CD4-positive, alpha-beta memory T cell (primary cell): ENCODE results near the gene JAKMIP2. TPM values are rescaled to one million over a fixed set of nuclear protein-coding genes. Genes with fewer than 3 reads are reported as not detected.

Experiments
- CTCF ChIA-PET: fragments of 350-600 bp; sonication (Branson Sonifier 250); formaldehyde crosslinking; loops from one replicate; lab custom pipeline; 2021; ENCODE audit warnings: inconsistent platforms; ENCODE audit not compliant: partially characterized antibody; lab: Charles Lee
- POLR2A ChIA-PET: fragments of 350-600 bp; sonication (Branson Sonifier 250); formaldehyde crosslinking; loops from one replicate; lab custom pipeline; 2021; ENCODE audit not compliant: partially characterized antibody; lab: Charles Lee
- DNase-seq, 5 donors: peaks; one replicate each; pipeline versions ENCODE4 v3.0.0 to v3.0.0-alpha.2; 2020 to 2022; ENCODE audit warnings: mixed read lengths in 1 of 5
- H3K27ac ChIP-seq: one replicate; pipeline ENCODE4 v1.7.0; 2013; ENCODE audit warnings: low read depth, low read length
- H3K27me3 ChIP-seq: 2 replicates; pipeline ENCODE4 v1.7.0; 2013; ENCODE audit warnings: mild to moderate bottlenecking, low read length, moderate library complexity; ENCODE audit not compliant: insufficient read depth
- H3K36me3 ChIP-seq: 2 replicates; pipeline ENCODE4 v1.7.0; 2013; ENCODE audit warnings: mild to moderate bottlenecking, low read length, moderate library complexity; ENCODE audit not compliant: insufficient read depth
- H3K4me1 ChIP-seq: 2 replicates; pipeline ENCODE4 v1.7.0; 2013; ENCODE audit warnings: mild to moderate bottlenecking, low read length, moderate library complexity; ENCODE audit not compliant: insufficient read depth
- H3K4me3 ChIP-seq, 2 donors: one replicate each; pipeline ENCODE4 v1.7.0; 2013; ENCODE audit warnings: low read length in 2 of 2, mild to moderate bottlenecking in 1 of 2
- H3K9me3 ChIP-seq, 2 donors: one replicate each; pipeline ENCODE4 v1.7.0; 2013; ENCODE audit warnings: low read length in 2 of 2, control low read depth in 1 of 2; ENCODE audit not compliant: control insufficient read depth in 1 of 2
- H3K27ac Mint-ChIP-seq, 7 donors: one replicate each; pipeline ENCODE4 v1.8.0; 2020 to 2021; ENCODE audit warnings: mixed read lengths in 7 of 7, mild to moderate bottlenecking in 6 of 7, inconsistent platforms in 3 of 7, moderate library complexity in 3 of 7
- H3K27me3 Mint-ChIP-seq, 2 donors: one replicate each; pipeline ENCODE4 v1.8.0; 2020 to 2021; ENCODE audit warnings: mixed read lengths in 2 of 2
- H3K36me3 Mint-ChIP-seq, 2 donors: one replicate each; pipeline ENCODE4 v1.8.0; 2020 to 2021; ENCODE audit warnings: mixed read lengths in 2 of 2, inconsistent platforms in 1 of 2, mild to moderate bottlenecking in 1 of 2
- H3K4me1 Mint-ChIP-seq, 4 donors: one replicate each; pipeline ENCODE4 v1.8.0; 2020 to 2021; ENCODE audit warnings: mixed read lengths in 4 of 4, mild to moderate bottlenecking in 1 of 4
- H3K4me3 Mint-ChIP-seq, 8 donors: one replicate each; pipeline ENCODE4 v1.8.0; 2020 to 2021; ENCODE audit warnings: mixed read lengths in 8 of 8, mild to moderate bottlenecking in 7 of 8, moderate library complexity in 6 of 8, inconsistent platforms in 3 of 8
- H3K9me3 Mint-ChIP-seq, 8 donors: one replicate each; pipeline ENCODE4 v1.8.0; 2020 to 2021; ENCODE audit warnings: mixed read lengths in 8 of 8, mild to moderate bottlenecking in 5 of 8, inconsistent platforms in 3 of 8, moderate library complexity in 1 of 8
- intact Hi-C: fragments of 100-400 bp; cut with micrococcal nuclease; formaldehyde crosslinking; loops from one replicate; pipeline ENCODE4 v1.15.1; 2023
- polyA plus RNA-seq, 2 donors: library from polyadenylated mRNA; unstranded; fragments of 300-500 nt; fragmentation: Illumina TruSeq; gene quantifications; one replicate each; pipeline ENCODE4 v1.2.3, GENCODE V29; 2021
- total RNA-seq, 2 experiments: library from RNA; stranded (reverse); gene quantifications; one replicate each; pipeline ENCODE4 v1.2.3, GENCODE V29; 2021

JAKMIP2 gene
- total and polyA plus RNA-seq, 4 experiments from 2014 or later, result 0.32 to 1.7 (median 1.0) TPM

DNA sequence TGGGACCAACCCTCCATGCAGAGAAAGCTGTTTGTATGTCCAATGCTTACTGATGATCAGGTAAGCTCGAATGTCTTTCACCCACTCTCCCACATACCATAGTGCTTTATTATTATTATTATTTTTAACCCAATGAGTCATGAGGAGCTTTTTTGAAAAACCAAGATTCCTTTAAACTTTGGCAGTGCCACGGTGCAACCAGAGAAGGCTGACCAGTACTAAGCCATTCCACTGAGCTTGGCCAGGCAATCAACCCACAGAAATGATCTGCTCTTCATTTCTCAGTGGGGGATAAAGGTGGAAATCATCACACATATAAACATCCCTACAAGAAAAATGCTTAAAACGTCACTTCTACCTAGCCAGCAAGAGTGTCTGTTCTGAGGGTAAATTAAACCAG, 35.5 kb downstream of the JAKMIP2 start:
- H3K27me3 Mint-ChIP-seq, result no peaks in the 10 kb centered on the region
- H3K27ac Mint-ChIP-seq, result no peak overlapping the region
- POLR2A ChIA-PET, result no interaction called here
- H3K4me1 Mint-ChIP-seq, result peaks cover 0 to 7% (median 1%) of the 10 kb centered on the region in 4 donors
- Histone ChIP-seq H3K4me1 (no peaks in the 10 kb centered on the region), H3K4me3 (no peak overlapping the region), H3K9me3 (no peaks in the 10 kb centered on the region), H3K27ac (no peak overlapping the region), H3K27me3 (no peaks in the 10 kb centered on the region), H3K36me3 (no peaks in the 10 kb centered on the region)
- no peak for DNase-seq
- intact Hi-C loops, result no loop called here
- peaks cover 0 to 3% (median 0%) of the 10 kb centered on the region in 8 donors for H3K9me3 Mint-ChIP-seq
- CTCF ChIA-PET, result interaction anchor here (1.7 kb wide), 1 partner anchor 9 kb away, joined by 5 read pairs; no protein-coding TSS in a partner anchor
- no peak overlapping the region for H3K4me3 Mint-ChIP-seq
- H3K36me3 Mint-ChIP-seq, result no peaks in the 10 kb centered on the region

DNA sequence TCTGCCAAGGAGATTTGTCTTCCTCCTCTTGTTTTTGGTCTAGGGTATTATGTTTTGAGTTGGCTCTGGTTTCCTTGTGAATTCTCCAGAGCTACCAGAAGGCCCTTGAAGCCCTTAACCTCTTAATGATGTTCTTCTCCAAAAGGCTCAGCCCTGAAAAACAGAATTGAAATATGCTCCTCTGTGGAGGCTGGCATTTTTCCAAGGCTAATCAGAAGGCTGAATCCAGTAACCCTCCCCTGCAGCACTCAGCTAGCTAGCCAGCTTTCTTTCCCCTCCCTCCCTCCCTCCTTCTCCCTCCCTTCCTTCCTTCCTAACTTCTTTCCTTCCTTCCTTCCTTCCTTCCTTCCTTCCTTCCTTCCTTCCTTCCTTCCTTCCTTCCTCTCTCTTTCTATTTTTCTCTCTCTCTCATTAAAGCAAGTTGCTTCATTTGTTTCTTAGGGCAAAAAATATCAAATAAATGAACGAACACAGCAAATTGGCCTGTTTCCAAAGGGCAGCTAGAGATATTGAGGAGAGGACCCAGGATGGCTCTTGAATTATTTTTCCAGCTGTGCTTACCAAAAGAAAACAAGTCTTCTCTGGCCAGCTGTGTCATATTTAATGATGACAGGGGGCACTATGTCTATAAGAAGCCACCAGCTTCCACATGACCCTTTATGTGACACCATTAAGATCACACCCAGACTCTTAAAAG, 38.7 kb downstream of the JAKMIP2 start:
- Mint-ChIP-seq H3K27me3 (peaks cover 0 to 1% of the 10 kb centered on the region in 2 donors), H3K27ac (no peak overlapping the region)
- CTCF ChIA-PET, result no interaction called here

GRCh38 chr5:147743012-147743411, 39.5 kb downstream of the JAKMIP2 start:
- Mint-ChIP-seq H3K36me3 (peaks cover 0 to 2% of the 10 kb centered on the region in 2 donors), H3K9me3 (peaks cover 0 to 3% (median 0%) of the 10 kb centered on the region in 8 donors), H3K4me3 (no peak overlapping the region), H3K27ac (no peak overlapping the region), H3K27me3 (peaks cover 0 to 1% of the 10 kb centered on the region in 2 donors), H3K4me1 (peaks cover 0 to 4% (median 2%) of the 10 kb centered on the region in 4 donors)
- Histone ChIP-seq H3K36me3 (no peaks in the 10 kb centered on the region), H3K4me1 (no peaks in the 10 kb centered on the region), H3K27ac (no peak overlapping the region), H3K4me3 (no peak overlapping the region), H3K27me3 (no peaks in the 10 kb centered on the region), H3K9me3 (no peaks in the 10 kb centered on the region)
- POLR2A ChIA-PET, result no interaction called here
- intact Hi-C loops, result no loop called here
- DNase-seq, result no peak
- CTCF ChIA-PET, result no interaction called here

More for the DNA sequence above, 38.7 kb downstream of the JAKMIP2 start:
- H3K4me3 ChIP-seq, result no peak overlapping the region
- POLR2A ChIA-PET, result no interaction called here
- DNase-seq, result no peak
- Mint-ChIP-seq H3K9me3 (peaks cover 0 to 3% (median 0%) of the 10 kb centered on the region in 8 donors), H3K36me3 (peaks cover 0 to 2% of the 10 kb centered on the region in 2 donors), H3K4me1 (peaks cover 0 to 4% (median 1%) of the 10 kb centered on the region in 4 donors), H3K4me3 (no peak overlapping the region)
- intact Hi-C loops, result no loop called here
- no peak overlapping the region for H3K27ac ChIP-seq
- H3K36me3 ChIP-seq, result no peaks in the 10 kb centered on the region
- H3K4me1 ChIP-seq, result no peaks in the 10 kb centered on the region
- H3K27me3 ChIP-seq, result no peaks in the 10 kb centered on the region
- no peaks in the 10 kb centered on the region for H3K9me3 ChIP-seq

DNA sequence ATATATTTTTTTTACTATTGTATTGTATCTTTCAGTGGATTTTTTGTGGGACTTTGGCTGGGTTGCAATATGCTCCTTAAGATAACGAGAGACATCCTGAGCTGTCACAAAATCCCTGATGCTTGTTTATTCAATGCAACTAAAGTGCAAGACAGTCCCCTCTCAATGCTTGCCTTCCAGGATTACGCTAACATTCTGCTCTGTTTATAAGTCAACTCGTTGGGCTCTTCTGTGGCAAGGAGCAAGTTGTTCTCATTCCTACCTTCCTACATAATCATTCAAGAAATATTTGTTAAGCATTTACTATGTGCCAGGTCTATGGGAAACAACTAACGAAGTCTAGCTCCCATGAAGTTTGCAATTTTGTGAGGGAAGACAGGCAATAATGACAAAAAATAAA, 40.4 kb downstream of the JAKMIP2 start:
- Histone ChIP-seq H3K36me3 (no peaks in the 10 kb centered on the region), H3K4me3 (no peak overlapping the region), H3K27me3 (no peaks in the 10 kb centered on the region), H3K27ac (no peak overlapping the region), H3K4me1 (no peaks in the 10 kb centered on the region), H3K9me3 (no peaks in the 10 kb centered on the region)
- Mint-ChIP-seq H3K36me3 (peaks cover 0 to 2% of the 10 kb centered on the region in 2 donors), H3K9me3 (peaks cover 0 to 2% (median 0%) of the 10 kb centered on the region in 8 donors), H3K4me1 (peaks cover 0 to 2% (median under 1%) of the 10 kb centered on the region in 4 donors), H3K4me3 (no peak overlapping the region), H3K27ac (no peak overlapping the region), H3K27me3 (peaks cover 0 to 1% of the 10 kb centered on the region in 2 donors)
- no peak for DNase-seq
- CTCF ChIA-PET, result no interaction called here
- POLR2A ChIA-PET, result no interaction called here
- intact Hi-C loops, result no loop called here

DNA sequence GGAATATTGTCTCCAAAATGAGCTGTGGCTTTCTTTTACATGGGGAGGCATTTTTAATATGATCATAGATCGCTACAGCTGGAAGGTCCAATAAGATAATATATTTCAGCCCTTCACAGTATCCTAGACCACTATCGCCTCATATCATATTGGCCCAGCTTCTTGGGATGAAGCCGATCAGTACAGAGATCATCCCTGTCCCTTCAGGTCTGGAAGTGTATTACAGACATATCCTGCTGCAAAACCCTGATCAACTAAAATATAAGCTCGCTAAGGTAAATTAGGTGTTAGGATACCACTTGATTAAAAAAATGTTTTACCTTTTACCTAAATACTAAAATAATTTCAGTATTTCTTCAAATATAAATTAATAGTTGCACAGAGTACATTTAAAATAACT, 41.7 kb downstream of the JAKMIP2 start:
- Histone ChIP-seq H3K4me3 (no peak overlapping the region), H3K9me3 (no peaks in the 10 kb centered on the region), H3K27ac (no peak overlapping the region), H3K4me1 (no peaks in the 10 kb centered on the region), H3K27me3 (no peaks in the 10 kb centered on the region), H3K36me3 (no peaks in the 10 kb centered on the region)
- Mint-ChIP-seq H3K36me3 (peaks cover 0 to 2% of the 10 kb centered on the region in 2 donors), H3K4me3 (no peak overlapping the region), H3K27me3 (peaks cover 0 to 1% of the 10 kb centered on the region in 2 donors), H3K9me3 (peaks cover 0 to 2% (median 0%) of the 10 kb centered on the region in 8 donors), H3K4me1 (peaks cover 0 to 2% (median under 1%) of the 10 kb centered on the region in 4 donors), H3K27ac (no peak overlapping the region)
- no peak for DNase-seq
- intact Hi-C loops, result no loop called here
- CTCF ChIA-PET, result no interaction called here
- POLR2A ChIA-PET, result no interaction called here

DNA sequence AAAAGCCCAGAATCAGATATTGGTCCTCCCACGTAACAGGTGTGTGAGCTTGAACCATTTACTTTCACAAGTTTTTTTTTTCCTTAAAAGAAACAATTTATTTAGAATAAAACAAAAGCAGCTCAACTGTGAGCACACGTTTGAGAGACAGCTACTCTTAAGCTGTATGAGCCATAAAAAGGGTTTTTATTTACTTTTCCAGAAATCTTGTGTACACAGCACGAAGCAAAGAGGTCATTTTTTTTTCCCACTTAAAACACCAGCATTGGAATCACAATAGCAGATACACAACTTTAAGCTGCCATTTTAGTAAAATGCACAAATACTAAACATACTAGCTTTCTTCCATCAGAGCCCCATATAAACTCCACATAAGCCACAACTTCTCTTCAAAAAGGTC, 44.6 kb downstream of the JAKMIP2 start:
- ChIA-PET POLR2A (no interaction called here), CTCF (interaction anchor here (0.7 to 1.4 kb wide), 2 partner anchors 9 to 110 kb away, joined by 3 to 5 read pairs; no protein-coding TSS in a partner anchor)
- no peaks in the 10 kb centered on the region for H3K27me3 ChIP-seq

DNA sequence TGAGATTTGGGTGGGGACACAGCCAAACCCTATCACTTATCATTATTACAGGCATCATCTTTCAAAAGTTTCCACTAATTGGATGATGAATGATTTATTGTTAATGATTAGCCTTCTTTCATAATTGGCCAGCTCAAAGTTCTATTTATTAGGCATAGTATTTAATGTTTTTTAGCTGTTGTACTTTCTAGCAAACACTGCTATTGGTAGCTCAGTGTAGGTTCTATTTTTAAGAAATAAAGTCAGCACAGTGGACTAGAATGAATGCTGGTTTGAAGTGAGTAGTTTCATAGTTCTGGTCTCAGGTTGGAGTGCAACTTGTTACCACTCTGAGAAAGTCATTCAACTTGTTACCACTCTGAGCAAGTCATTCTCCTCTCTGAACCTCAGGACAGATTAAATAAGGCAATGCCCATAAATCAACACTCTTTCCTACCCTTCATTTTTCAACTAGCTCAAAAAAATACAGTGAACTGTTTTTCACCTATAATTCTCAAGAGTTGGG, 46.9 kb downstream of the JAKMIP2 start:
- H3K27ac ChIP-seq, result no peak overlapping the region
- CTCF ChIA-PET, result no interaction called here
- Mint-ChIP-seq H3K4me1 (peaks cover 0 to 2% (median 0%) of the 10 kb centered on the region in 4 donors), H3K36me3 (peaks cover 0 to 6% of the 10 kb centered on the region in 2 donors), H3K4me3 (no peak overlapping the region), H3K9me3 (peaks cover 0 to 5% (median 1%) of the 10 kb centered on the region in 8 donors), H3K27me3 (peaks cover 0 to 1% of the 10 kb centered on the region in 2 donors), H3K27ac (no peak overlapping the region)
- intact Hi-C loops, result no loop called here
- no peaks in the 10 kb centered on the region for H3K27me3 ChIP-seq
- H3K4me3 ChIP-seq, result no peak overlapping the region
- POLR2A ChIA-PET, result no interaction called here
- H3K9me3 ChIP-seq, result no peaks in the 10 kb centered on the region
- no peaks in the 10 kb centered on the region for H3K4me1 ChIP-seq
- H3K36me3 ChIP-seq, result no peaks in the 10 kb centered on the region
- DNase-seq, result no peak

More for the DNA sequence above, 44.6 kb downstream of the JAKMIP2 start:
- intact Hi-C loops, result no loop called here
- Histone ChIP-seq H3K36me3 (no peaks in the 10 kb centered on the region), H3K4me3 (no peak overlapping the region), H3K27ac (no peak overlapping the region), H3K4me1 (no peaks in the 10 kb centered on the region), H3K9me3 (no peaks in the 10 kb centered on the region)
- no peak overlapping the region for H3K4me3 Mint-ChIP-seq
- no peak for DNase-seq
- H3K9me3 Mint-ChIP-seq, result peaks cover 0 to 5% (median 1%) of the 10 kb centered on the region in 8 donors
- peaks cover 0 to 2% (median 0%) of the 10 kb centered on the region in 4 donors for H3K4me1 Mint-ChIP-seq
- peaks cover 0 to 1% of the 10 kb centered on the region in 2 donors for H3K27me3 Mint-ChIP-seq
- H3K36me3 Mint-ChIP-seq, result peaks cover 0 to 6% of the 10 kb centered on the region in 2 donors
- no peak overlapping the region for H3K27ac Mint-ChIP-seq
